Ovary (tissue), 9 donors: Measurements from ENCODE around the gene RBM6. TPM values are rescaled to one million over a fixed set of nuclear protein-coding genes. Genes with fewer than 3 reads are reported as not detected.
"Not testable (repeated sequence)": the region's sequence is repeated elsewhere in the genome, so short reads cannot be mapped to it uniquely, and the experiment has no call there.

Source experiments
- DNase-seq, 5 donors: peaks; one replicate each; pipeline ENCODE4 v3.0.0-alpha.2; 2019 to 2020
- H3K27ac ChIP-seq, 2 donors: fragments of 200-600 bp; one replicate each; pipeline versions ENCODE4 v1.5.1 to v1.8.0; 2019 to 2022
- H3K27me3 ChIP-seq: fragments of 200-600 bp; one replicate; pipeline ENCODE4 v1.8.0; 2022
- H3K36me3 ChIP-seq: fragments of 200-600 bp; sonication (generic); one replicate; pipeline ENCODE4 v1.5.1; 2019
- H3K4me1 ChIP-seq: one replicate; pipeline ENCODE4 v1.8.1; 2013; ENCODE audit warnings: mild to moderate bottlenecking, moderate library complexity; ENCODE audit not compliant: insufficient read depth
- H3K4me3 ChIP-seq: fragments of 200-600 bp; sonication (generic); one replicate; pipeline ENCODE4 v1.5.1; 2017
- H3K9me3 ChIP-seq, 2 donors: fragments of 200-600 bp in 1 of 2; sonication (generic) in 1 of 2; one replicate each; pipeline versions ENCODE4 v1.5.1 to v1.8.1; 2013 to 2019; ENCODE audit warnings: mild to moderate bottlenecking in 1 of 2, moderate library complexity in 1 of 2
- CTCF ChIP-seq, 3 donors: fragments of 450-650 bp in 2 of 3; fragments of 200-600 bp in 1 of 3; IDR thresholded peaks; one replicate each; pipeline versions ENCODE4 v1.5.1 to v1.8.0; 2016 to 2022; ENCODE audit warnings: antibody characterized with exemption in 3 of 3, mild to moderate bottlenecking in 1 of 3
- EP300 ChIP-seq: sonication (generic); formaldehyde crosslinking; IDR thresholded peaks from one replicate; pipeline ENCODE4 v1.6.1; 2017; ENCODE audit warnings: antibody characterized with exemption
- POLR2A ChIP-seq: fragments of 450-650 bp; IDR thresholded peaks from one replicate; pipeline ENCODE4 v1.6.1; 2017; ENCODE audit warnings: antibody characterized with exemption, mild to moderate bottlenecking, moderate library complexity
- WGBS, 3 donors: extraction: QIAGEN DNeasy Blood & Tissue Kit in 1 of 3; methylation state at CpG; one replicate each; pipeline versions ENCODE4 v1.1.5 to v1.1.7; 2013 to 2017; 5-methylcytosine and 5-hydroxymethylcytosine counted together
- intact Hi-C, 4 donors: fragments of 100-400 bp; cut with DNase I; formaldehyde crosslinking; loops; one replicate each; pipeline versions ENCODE4 v1.11.0 to v1.15.1; 2022 to 2023
- polyA plus RNA-seq, 2 donors: library from polyadenylated mRNA; stranded (reverse); fragments of 200-250 nt in 1 of 2; fragments of 350-450 nt in 1 of 2; fragmentation: Illumina TruSeq in 1 of 2; extraction: RNeasy Lipid Tissue Mini Kit (QIAGEN cat#74804) in 1 of 2; gene quantifications; one replicate each; pipeline ENCODE4 v1.2.3, GENCODE V29; 2013 to 2014
- total RNA-seq, 7 donors: library from RNA; depleted of rRNA in 2 of 7; stranded (reverse); fragments of >200 nt in 2 of 7; fragmentation: NEBNext Ultra II Directional in 3 of 7; extraction: Animal tissue kit (Norgen Biotek cat#: 25700) in 3 of 7; gene quantifications; one replicate each; pipeline versions ENCODE4 v1.1.0 to v1.2.4, GENCODE V29; 2016 to 2023
- donor health status: DM: no; HTN: no; CAD: no; lungs with moderate emphysema.
- donor health status: DM: no; HTN: no; CAD: no.
- donor health status: Bipolar disorder and iron deficiency.
- donor health status: DM: yes; HTN: yes; CAD: no.
- donor health status: DM: no; HTN: no; CAD: no.
- donor health status: DM: yes; HTN: yes; CAD: no.

Gene RBM6
- total and polyA plus RNA-seq, 9 donors, result 70.1 to 108 (median 88.0) TPM

- no peak for DNase-seq
- intact Hi-C loops, result loop anchor here in 1 of 4 donors (10.0 kb wide), 1 partner anchor 164 kb away; the partner anchor contains the start of gene CAMKV
- TF ChIP-seq POLR2A, result no peak
- no peak for TF ChIP-seq EP300
- TF ChIP-seq CTCF (IDR thresholded peaks at IDR 0.05), result no peak
- Histone ChIP-seq H3K36me3 (no peaks in the 10 kb centered on the region), H3K4me1 (no peaks in the 10 kb centered on the region), H3K27ac (no peak overlapping the region), H3K27me3 (no peaks in the 10 kb centered on the region), H3K4me3 (no peak overlapping the region), H3K9me3 (no peaks in the 10 kb centered on the region)
- WGBS, 3 donors, result 5 to 8% (median 7%) methylated on average over 1 of the region's 1 CpG
These were observed 88.4 kb downstream of the RBM6 start for GRCh38 chr3:50028346-50028745.

- H3K4me1 ChIP-seq, H3K27me3 ChIP-seq, H3K4me3 ChIP-seq, DNase-seq, H3K9me3 ChIP-seq, H3K27ac ChIP-seq, H3K36me3 ChIP-seq, intact Hi-C loops: not testable (repeated sequence)
- WGBS, 3 donors, result 94 to 96% (median 96%) methylated on average over 4 to 5 of the region's 5 CpGs
These were observed 91.3 kb downstream of the RBM6 start for GRCh38 chr3:50031201-50031600.

- Histone ChIP-seq H3K9me3 (no peaks in the 10 kb centered on the region), H3K4me1 (no peaks in the 10 kb centered on the region), H3K4me3 (no peak overlapping the region), H3K27me3 (no peaks in the 10 kb centered on the region), H3K27ac (no peak overlapping the region), H3K36me3 (no peaks in the 10 kb centered on the region)
- 95 to 100% (median 97%) methylated on average over 1 of the region's 1 CpG for WGBS, 3 donors
- no peak for TF ChIP-seq POLR2A
- TF ChIP-seq EP300, result no peak
- no peak for TF ChIP-seq CTCF (IDR thresholded peaks at IDR 0.05)
- no peak for DNase-seq
- intact Hi-C loops, result no loop called here
These were observed 105.0 kb downstream of the RBM6 start for GRCh38 chr3:50044976-50045375.

GRCh38 chr3:50047426-50047825 lies 107.5 kb downstream of the RBM6 start:
- Histone ChIP-seq H3K4me3 (no peak overlapping the region), H3K4me1 (no peaks in the 10 kb centered on the region), H3K9me3 (no peaks in the 10 kb centered on the region), H3K27ac (no peak overlapping the region), H3K36me3 (no peaks in the 10 kb centered on the region), H3K27me3 (no peaks in the 10 kb centered on the region)
- DNase-seq, result no peak
- 90 to 93% (median 91%) methylated on average over 4 of the region's 4 CpGs for WGBS, 3 donors
- TF ChIP-seq EP300 (no peak), CTCF (IDR thresholded peaks at IDR 0.05) (no peak), POLR2A (no peak)
- intact Hi-C loops, result no loop called here

- Histone ChIP-seq H3K4me1 (no peaks in the 10 kb centered on the region), H3K9me3 (no peaks in the 10 kb centered on the region), H3K27ac (no peak overlapping the region), H3K4me3 (no peak overlapping the region), H3K36me3 (no peaks in the 10 kb centered on the region), H3K27me3 (no peaks in the 10 kb centered on the region)
- DNase-seq, result no peak
- TF ChIP-seq EP300 (no peak), CTCF (IDR thresholded peaks at IDR 0.05) (no peak), POLR2A (no peak)
- intact Hi-C loops, result no loop called here
These were observed 110.4 kb downstream of the RBM6 start for GRCh38 chr3:50050361-50050760.
